GM18511 (cell line): Measurements from ENCODE around the gene NSF.
"Not testable (repeated sequence)": the region's sequence is repeated elsewhere in the genome, so short reads cannot be mapped to it uniquely, and the experiment has no call there.

Experiments
- ATAC-seq: cut with Tn5 transposase; IDR thresholded peaks from one replicate; pipeline ENCODE4 v1.9.1; 2021; ENCODE audit warnings: mild to moderate bottlenecking, moderate library complexity; ENCODE audit not compliant: unreplicated experiment

The NSF gene

GRCh38 chr17:46751425-46751824 is 161.0 kb downstream of the NSF start:
- ATAC-seq, result no peak

GRCh38 chr17:46753776-46754175 is 163.3 kb downstream of the NSF start:
- no peak for ATAC-seq

- ATAC-seq, result no peak
These were observed 165.7 kb downstream of the NSF start for GRCh38 chr17:46756081-46756735.

- ATAC-seq, result no peak
These were observed 166.4 kb downstream of the NSF start for GRCh38 chr17:46756861-46757260.

- not testable (repeated sequence) for ATAC-seq
These were observed 167.1 kb downstream of the NSF start for GRCh38 chr17:46757588-46757987.

- ATAC-seq, result no peak
These were observed 168.1 kb downstream of the NSF start for GRCh38 chr17:46758614-46759013.

GRCh38 chr17:46759141-46759540 is 168.7 kb downstream of the NSF start:
- no peak for ATAC-seq

- ATAC-seq, result no peak
These were observed 172.9 kb downstream of the NSF start for GRCh38 chr17:46763416-46763815.

- ATAC-seq, result no peak
These were observed 173.7 kb downstream of the NSF start for GRCh38 chr17:46764000-46764708.

GRCh38 chr17:46764709-46765401 is 174.4 kb downstream of the NSF start:
- ATAC-seq, result no peak

GRCh38 chr17:46765453-46765852 is 175.0 kb downstream of the NSF start:
- no peak for ATAC-seq

- no peak for ATAC-seq
These were observed 176.3 kb downstream of the NSF start for GRCh38 chr17:46766493-46767491.

- no peak for ATAC-seq
These were observed 178.0 kb downstream of the NSF start for GRCh38 chr17:46768540-46768870.

- ATAC-seq, result not testable (repeated sequence)
These were observed 178.4 kb downstream of the NSF start for GRCh38 chr17:46768896-46769295.

- no peak for ATAC-seq
These were observed 179.3 kb downstream of the NSF start for GRCh38 chr17:46769531-46770438.

GRCh38 chr17:46770439-46770817 is 180.0 kb downstream of the NSF start:
- no peak for ATAC-seq

GRCh38 chr17:46770818-46771560 is 180.5 kb downstream of the NSF start:
- ATAC-seq, result no peak

- no peak for ATAC-seq
These were observed 181.3 kb downstream of the NSF start for GRCh38 chr17:46771561-46772474.
